Measurements from ENCODE around the gene SEC14L6.

DNA sequence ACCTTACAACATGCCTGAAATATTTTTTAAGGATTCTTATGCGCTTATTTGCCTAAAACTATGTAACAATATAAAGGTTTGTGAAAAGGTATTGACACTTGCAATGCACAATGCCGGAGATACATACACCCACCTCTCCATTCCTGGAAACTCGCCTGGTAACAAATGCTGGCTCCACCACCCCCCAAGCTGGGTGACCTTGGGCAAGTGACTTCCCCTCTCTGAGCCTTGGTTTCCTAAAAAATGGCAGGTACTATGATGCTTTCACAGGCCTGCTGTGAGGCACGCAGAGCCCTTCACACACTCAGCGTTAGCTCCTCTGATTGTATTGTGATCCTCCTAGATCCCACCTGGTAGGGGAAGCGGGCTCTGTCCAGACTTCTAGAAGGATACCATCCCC, 25.7 kb upstream of the SEC14L6 start:
- TF ChIP-seq POLR2A (IDR thresholded peaks at IDR 0.05) = no peak
- TF ChIP-seq, protein P1, sequence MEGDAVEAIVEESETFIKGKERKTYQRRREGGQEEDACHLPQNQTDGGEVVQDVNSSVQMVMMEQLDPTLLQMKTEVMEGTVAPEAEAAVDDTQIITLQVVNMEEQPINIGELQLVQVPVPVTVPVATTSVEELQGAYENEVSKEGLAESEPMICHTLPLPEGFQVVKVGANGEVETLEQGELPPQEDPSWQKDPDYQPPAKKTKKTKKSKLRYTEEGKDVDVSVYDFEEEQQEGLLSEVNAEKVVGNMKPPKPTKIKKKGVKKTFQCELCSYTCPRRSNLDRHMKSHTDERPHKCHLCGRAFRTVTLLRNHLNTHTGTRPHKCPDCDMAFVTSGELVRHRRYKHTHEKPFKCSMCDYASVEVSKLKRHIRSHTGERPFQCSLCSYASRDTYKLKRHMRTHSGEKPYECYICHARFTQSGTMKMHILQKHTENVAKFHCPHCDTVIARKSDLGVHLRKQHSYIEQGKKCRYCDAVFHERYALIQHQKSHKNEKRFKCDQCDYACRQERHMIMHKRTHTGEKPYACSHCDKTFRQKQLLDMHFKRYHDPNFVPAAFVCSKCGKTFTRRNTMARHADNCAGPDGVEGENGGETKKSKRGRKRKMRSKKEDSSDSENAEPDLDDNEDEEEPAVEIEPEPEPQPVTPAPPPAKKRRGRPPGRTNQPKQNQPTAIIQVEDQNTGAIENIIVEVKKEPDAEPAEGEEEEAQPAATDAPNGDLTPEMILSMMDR (IDR thresholded peaks at IDR 0.05) = no peak
